Measurements from ENCODE around the gene TIAL1. TPM values are rescaled to one million over a fixed set of nuclear protein-coding genes. Genes with fewer than 3 reads are reported as not detected.

The TIAL1 gene
- total and polyA plus RNA-seq, 2 experiments from 2014 or later: 92.6 to 131 TPM

- no peak for DNase-seq (ENCODE audit: low spot score)
- no peak overlapping the region for H3K27ac Mint-ChIP-seq
- Histone ChIP-seq H3K79me2 (replicated peaks; ENCODE audit: insufficient read depth) (no peaks in the 10 kb centered on the region), H3K9me2 (ENCODE audit: insufficient read depth) (no peaks in the 10 kb centered on the region), H3K4me1 (ENCODE audit: insufficient read depth) (peaks cover 12% of the 10 kb centered on the region; the same call in 1 of the 2 replicates), H3K36me3 (ENCODE audit: insufficient read depth) (no peaks in the 10 kb centered on the region), H3K27me3 (ENCODE audit: insufficient read depth) (peaks cover 46% of the 10 kb centered on the region), H3F3A (replicated peaks; ENCODE audit: low read depth) (peaks cover 9% of the 10 kb centered on the region; the same call in 1 of the 2 replicates), H4K20me1 (replicated peaks; ENCODE audit: insufficient read depth) (no peaks in the 10 kb centered on the region; the same call in 1 of the 2 replicates), H2AFZ (no peak overlapping the region), H3K4me3 (no peak overlapping the region), H3K27ac (ENCODE audit: low read depth) (no peak overlapping the region), H3K4me2 (no peak overlapping the region)
- no peak for ATAC-seq
- TF ChIP-seq CTCF (conservative IDR thresholded peaks at IDR 0.05; ENCODE audit: low read depth in 2 of 2): no peak
- TF ChIP-seq ZNF114 (CRISPR knock-in tag; IDR thresholded peaks at IDR 0.05): no peak
- no peak for TF ChIP-seq CREB1 (CRISPR knock-in tag; IDR thresholded peaks at IDR 0.05; ENCODE audit: low read depth)
- peaks cover 3% of the 10 kb centered on the region; the same call in 1 of the 3 replicates for H3K36me3 Mint-ChIP-seq (ENCODE audit: low read depth)
- H3K27me3 Mint-ChIP-seq (ENCODE audit: insufficient read depth, low read depth, poor library complexity): peaks cover 34% of the 10 kb centered on the region
- no peak overlapping the region for H3K4me3 Mint-ChIP-seq
- H3K9me3 Mint-ChIP-seq: no peaks in the 10 kb centered on the region; the same call in 2 of the 3 replicates
- peaks cover 15% of the 10 kb centered on the region for H3K4me1 Mint-ChIP-seq
Observed at GRCh38 chr10:119546009-119546408, 50.8 kb downstream of the TIAL1 start.

- peaks cover 9% of the 10 kb centered on the region; the same call in 1 of the 2 replicates for H3F3A ChIP-seq (replicated peaks; ENCODE audit: low read depth)
- Mint-ChIP-seq H3K4me3 (no peak overlapping the region), H3K4me1 (peaks cover 18% of the 10 kb centered on the region), H3K27me3 (ENCODE audit: insufficient read depth, low read depth, poor library complexity) (peaks cover 41% of the 10 kb centered on the region), H3K36me3 (ENCODE audit: low read depth) (peaks cover 3% of the 10 kb centered on the region; the same call in 1 of the 3 replicates), H3K27ac (no peak overlapping the region), H3K9me3 (no peaks in the 10 kb centered on the region; the same call in 2 of the 3 replicates)
- H3K9me2 ChIP-seq (ENCODE audit: insufficient read depth): no peaks in the 10 kb centered on the region
- H3K79me2 ChIP-seq (replicated peaks; ENCODE audit: insufficient read depth): no peaks in the 10 kb centered on the region
- no peak overlapping the region for H3K4me3 ChIP-seq
- peaks cover 53% of the 10 kb centered on the region for H3K27me3 ChIP-seq (ENCODE audit: insufficient read depth)
- peaks cover 13% of the 10 kb centered on the region; the same call in 1 of the 2 replicates for H3K4me1 ChIP-seq (ENCODE audit: insufficient read depth)
- no peak overlapping the region for H3K4me2 ChIP-seq
- no peaks in the 10 kb centered on the region; the same call in 1 of the 2 replicates for H4K20me1 ChIP-seq (replicated peaks; ENCODE audit: insufficient read depth)
- no peaks in the 10 kb centered on the region for H3K36me3 ChIP-seq (ENCODE audit: insufficient read depth)
- ATAC-seq (no peak), DNase-seq (ENCODE audit: low spot score) (no peak)
- H2AFZ ChIP-seq: no peak overlapping the region
- H3K27ac ChIP-seq (ENCODE audit: low read depth): no peak overlapping the region
- TF ChIP-seq ZNF331 (CRISPR knock-in tag; IDR thresholded peaks at IDR 0.05; ENCODE audit: low read depth) (no peak), CTCF (conservative IDR thresholded peaks at IDR 0.05; ENCODE audit: low read depth in 2 of 2) (no peak), ETS1 (IDR thresholded peaks at IDR 0.05) (no peak), JUNB (IDR thresholded peaks at IDR 0.05; ENCODE audit: unreplicated experiment) (no peak), EZH2 (IDR thresholded peaks at IDR 0.05; ENCODE audit: low read depth, unreplicated experiment) (no peak), ZNF114 (CRISPR knock-in tag; IDR thresholded peaks at IDR 0.05) (no peak), CREB1 (CRISPR knock-in tag; IDR thresholded peaks at IDR 0.05; ENCODE audit: low read depth) (no peak), STAT1 (IDR thresholded peaks at IDR 0.05; ENCODE audit: unreplicated experiment) (no peak), NANOG (IDR thresholded peaks at IDR 0.05; ENCODE audit: borderline replicate concordance) (no peak), ZNF462 (CRISPR knock-in tag; IDR thresholded peaks at IDR 0.05) (no peak)
Observed at GRCh38 chr10:119545310-119545709, 51.5 kb downstream of the TIAL1 start.
